Endothelial cell of umbilical vein (primary cell): ENCODE results near the gene SSNA1. TPM values are rescaled to one million over a fixed set of nuclear protein-coding genes. Genes with fewer than 3 reads are reported as not detected.

ENCODE experiments used
- BruUV-seq: library from RNA; stranded (reverse); fragments of 400-500 nt; replicated peaks from 2 replicates; lab custom pipeline; 2021; lab: Mats Ljungman, UMichigan
- CTCF ChIA-PET: fragments of 300-600, 350-600 bp; sonication (Branson Sonifier 250); formaldehyde crosslinking; loops from one replicate; lab custom pipeline; 2021; ENCODE audit warnings: antibody characterized with exemption, inconsistent platforms; lab: Charles Lee
- POLR2A ChIA-PET: fragments of 300-600, 350-600 bp; sonication (Branson Sonifier 250); formaldehyde crosslinking; loops from one replicate; lab custom pipeline; 2021; ENCODE audit warnings: antibody characterized with exemption, inconsistent platforms; lab: Charles Lee
- DNase-seq: peaks from one replicate; pipeline ENCODE4 v3.0.0-alpha.2; 2011; ENCODE audit warnings: low read depth, low spot score
- FAIRE-seq: peaks from 2 replicates; lab custom pipeline; 2011; peaks lifted over from hg19 to GRCh38; lab: Jason Lieb, UNC
- H2AFZ ChIP-seq: 2 replicates; pipeline ENCODE4 v1.6.0; 2012; ENCODE audit warnings: low read depth, low read length, control low read depth, inconsistent platforms
- H3K27ac ChIP-seq: 2 replicates; pipeline ENCODE4 v1.5.1; 2011; ENCODE audit warnings: low read depth, mild to moderate bottlenecking, control low read depth, low read length, moderate library complexity; ENCODE audit not compliant: insufficient read depth
- H3K27me3 ChIP-seq, 2 experiments: 2 replicates each; pipeline versions ENCODE4 v1.6.0 to v1.6.1; 2011; ENCODE audit warnings: low read length in 2 of 2, mixed read lengths in 1 of 2; ENCODE audit not compliant: control insufficient read depth in 2 of 2, insufficient read depth in 2 of 2
- H3K36me3 ChIP-seq, 2 experiments: 2 replicates in 1 of 2; 3 replicates in 1 of 2; pipeline ENCODE4 v1.5.1; 2011; ENCODE audit warnings: low read length in 2 of 2, mild to moderate bottlenecking in 1 of 2, moderate library complexity in 1 of 2; ENCODE audit not compliant: control insufficient read depth in 2 of 2, insufficient read depth in 2 of 2; ENCODE audit errors: extremely low read depth in 1 of 2
- H3K4me1 ChIP-seq: 3 replicates; pipeline ENCODE4 v1.5.1; 2011; ENCODE audit warnings: mild to moderate bottlenecking, low read length; ENCODE audit not compliant: control insufficient read depth, insufficient read depth; ENCODE audit errors: extremely low read depth
- H3K4me2 ChIP-seq: 2 replicates; pipeline ENCODE4 v1.6.1; 2011; ENCODE audit warnings: low read length, control low read depth, mixed read lengths; ENCODE audit not compliant: insufficient read depth
- H3K4me3 ChIP-seq, 3 experiments: fragments of 200-600 bp in 1 of 3; sonication (generic), shearing (Covaris generic) in 1 of 3; replicated peaks in 1 of 3; 2 replicates each; pipeline ENCODE4 v1.5.1; 2011 to 2016; ENCODE audit warnings: control low read depth in 3 of 3, low read length in 3 of 3, mild to moderate bottlenecking in 2 of 3, inconsistent platforms in 1 of 3, low read depth in 1 of 3, moderate library complexity in 1 of 3; ENCODE audit not compliant: insufficient read depth in 1 of 3
- H3K79me2 ChIP-seq: 2 replicates; pipeline ENCODE4 v1.6.0; 2012; ENCODE audit warnings: low read length, inconsistent platforms; ENCODE audit not compliant: control insufficient read depth, insufficient read depth
- H3K9ac ChIP-seq: replicated peaks from 2 replicates; pipeline ENCODE3; 2011; ENCODE audit warnings: low read length, control low read depth; ENCODE audit not compliant: insufficient read depth; ENCODE audit errors: extremely low read depth
- H3K9me1 ChIP-seq: replicated peaks from 3 replicates; pipeline ENCODE4 v1.6.0; 2011; ENCODE audit warnings: mild to moderate bottlenecking, low read length; ENCODE audit not compliant: control insufficient read depth, insufficient read depth; ENCODE audit errors: extremely low read depth
- H3K9me3 ChIP-seq: replicated peaks from 2 replicates; pipeline ENCODE4 v1.5.1; 2012; ENCODE audit warnings: low read length, inconsistent platforms; ENCODE audit not compliant: control insufficient read depth, insufficient read depth
- H4K20me1 ChIP-seq: replicated peaks from 2 replicates; pipeline ENCODE3; 2011; ENCODE audit warnings: mild to moderate bottlenecking, low read length; ENCODE audit not compliant: control insufficient read depth, insufficient read depth; ENCODE audit errors: extremely low read depth
- EZH2 ChIP-seq: IDR thresholded peaks from 2 replicates; pipeline ENCODE4 v1.6.1; 2012; ENCODE audit warnings: borderline replicate concordance, low read depth, mild to moderate bottlenecking, moderate library complexity, low read length, inconsistent platforms; ENCODE audit not compliant: severe bottlenecking
- FOS ChIP-seq: IDR thresholded peaks from 2 replicates; pipeline ENCODE4 v1.6.1; 2011; ENCODE audit warnings: mild to moderate bottlenecking, low read length, moderate library complexity, borderline replicate concordance; ENCODE audit not compliant: insufficient read depth
- GATA2 ChIP-seq: IDR thresholded peaks from 2 replicates; pipeline ENCODE4 v1.7.0; 2011; ENCODE audit warnings: low read depth, mild to moderate bottlenecking, moderate library complexity, mixed read lengths, low read length; ENCODE audit not compliant: insufficient read length, insufficient read depth
- JUN ChIP-seq: IDR thresholded peaks from 2 replicates; pipeline ENCODE4 v1.6.1; 2011; ENCODE audit warnings: borderline replicate concordance, low read depth; ENCODE audit not compliant: insufficient read length, insufficient read depth
- MAX ChIP-seq: IDR thresholded peaks from 2 replicates; pipeline ENCODE4 v1.6.1; 2011; ENCODE audit not compliant: insufficient read depth, insufficient read length
- MYC ChIP-seq: IDR thresholded peaks from one replicate; pipeline ENCODE4 v1.6.1; 2011; ENCODE audit warnings: mild to moderate bottlenecking, low read depth, low read length
- POLR2A ChIP-seq: IDR thresholded peaks from 2 replicates; pipeline ENCODE4 v1.6.1; 2012; ENCODE audit warnings: low read depth, mild to moderate bottlenecking, control low read depth, low read length
- POLR2AphosphoS5 ChIP-seq: IDR thresholded peaks from 2 replicates; pipeline ENCODE4 v1.6.1; 2012; ENCODE audit warnings: low read depth, mild to moderate bottlenecking, control low read depth, low read length, moderate library complexity; ENCODE audit not compliant: insufficient read depth
- dilution Hi-C: fragments of 300-500 bp; cut with MboI; formaldehyde crosslinking; loops from one replicate; pipeline ENCODE4 v1.15.0; 2019; ENCODE audit warnings: low sequenced_read_pairs; ENCODE audit not compliant: extremely low pct_ligation_motif_present
- intact Hi-C: fragments of 100-400 bp; cut with micrococcal nuclease; formaldehyde crosslinking; loops from one replicate; pipeline ENCODE4 v1.10.0; 2022
- polyA plus RNA-seq, 4 experiments: library from polyadenylated mRNA; depleted of rRNA in 3 of 4; stranded (reverse) in 3 of 4; unstranded in 1 of 4; fragments of >200 nt; gene quantifications; 2 replicates each; pipeline versions ENCODE4 v1.2.1 to v1.2.3, GENCODE V29; 2011 to 2012; ENCODE audit warnings: missing spikeins in 1 of 4
- total RNA-seq: library from RNA; stranded (reverse); gene quantifications from 2 replicates; pipeline ENCODE4 v1.2.3, GENCODE V29; 2021
- TF ChIP-seq, protein P1 (sequence below), 2 donors: IDR thresholded peaks; 1 replicate in 1 of 2; 2 replicates in 1 of 2; pipeline ENCODE4 v1.5.1; 2011; ENCODE audit warnings: low read length in 2 of 2, mild to moderate bottlenecking in 2 of 2, moderate library complexity in 2 of 2, control low read depth in 1 of 2, inconsistent platforms in 1 of 2, low read depth in 1 of 2; ENCODE audit not compliant: insufficient read depth in 1 of 2; ENCODE audit errors: extremely low read depth in 1 of 2

Gene SSNA1
- total and polyA plus RNA-seq, 2 donors (not counting 3 experiments of a cell fraction or from before 2014, with no cell fraction given) = 89.0 to 146 TPM

- CTCF ChIA-PET = no interaction called here
- Histone ChIP-seq H3K27me3 (no peaks in the 10 kb centered on the region), H3K9me3 (no peaks in the 10 kb centered on the region), H3K4me1 (peaks cover 17% of the 10 kb centered on the region), H3K9me1 (no peaks in the 10 kb centered on the region), H3K36me3 (peaks cover 0 to 50% of the 10 kb centered on the region in 2 experiments), H3K4me2 (no peak overlapping the region), H4K20me1 (no peaks in the 10 kb centered on the region), H3K79me2 (peaks cover 29% of the 10 kb centered on the region), H3K4me3 (no peak overlapping the region), H3K27ac (no peak overlapping the region), H2AFZ (no peak overlapping the region), H3K9ac (no peak overlapping the region)
- BruUV-seq = no TSS peak
- no peak for TF ChIP-seq GATA2
- dilution Hi-C loops = no loop called here
- intact Hi-C loops = no loop called here
- FAIRE-seq (no peak), DNase-seq (no peak)
- POLR2A ChIA-PET = no interaction called here
Measured at GRCh38 chr9:137184881-137185660, 3.4 kb upstream of the SSNA1 start.

DNA sequence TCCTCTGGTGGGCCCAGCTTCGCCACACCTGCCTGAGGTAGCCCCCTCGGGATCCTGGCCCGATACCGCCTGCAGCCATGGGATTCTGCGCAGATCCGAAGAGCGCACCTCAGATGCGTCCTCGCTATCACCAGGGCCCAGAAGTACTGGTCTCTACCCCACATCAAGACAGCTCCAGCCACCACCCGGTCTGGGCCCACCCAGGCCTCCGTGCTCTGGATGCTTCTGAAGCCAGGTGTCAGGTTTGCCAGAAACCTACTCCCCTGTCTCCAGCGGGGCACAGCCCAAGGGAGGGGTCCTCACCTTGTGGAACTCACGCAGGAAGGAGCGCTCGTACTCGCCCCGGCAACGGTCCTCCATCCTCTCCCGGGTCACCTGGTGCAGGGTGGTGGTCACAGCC lies 2.6 kb upstream of the SSNA1 start:
- no peaks in the 10 kb centered on the region for H3K27me3 ChIP-seq
- DNase-seq (no peak), FAIRE-seq (no peak)
- H3K4me3 ChIP-seq = no peak overlapping the region
- no TSS peak for BruUV-seq
- intact Hi-C loops = no loop called here
- no peak overlapping the region for H3K9ac ChIP-seq
- peaks cover 0 to 43% of the 10 kb centered on the region in 2 experiments for H3K36me3 ChIP-seq
- H4K20me1 ChIP-seq = no peaks in the 10 kb centered on the region
- peaks cover 17% of the 10 kb centered on the region for H3K4me1 ChIP-seq
- ChIA-PET CTCF (no interaction called here), POLR2A (no interaction called here)
- TF ChIP-seq GATA2 (no peak), FOS (no peak), MAX (no peak), POLR2AphosphoS5 (no peak), MYC (no peak), EZH2 (no peak), POLR2A (no peak), JUN (no peak)
- TF ChIP-seq, protein P1, sequence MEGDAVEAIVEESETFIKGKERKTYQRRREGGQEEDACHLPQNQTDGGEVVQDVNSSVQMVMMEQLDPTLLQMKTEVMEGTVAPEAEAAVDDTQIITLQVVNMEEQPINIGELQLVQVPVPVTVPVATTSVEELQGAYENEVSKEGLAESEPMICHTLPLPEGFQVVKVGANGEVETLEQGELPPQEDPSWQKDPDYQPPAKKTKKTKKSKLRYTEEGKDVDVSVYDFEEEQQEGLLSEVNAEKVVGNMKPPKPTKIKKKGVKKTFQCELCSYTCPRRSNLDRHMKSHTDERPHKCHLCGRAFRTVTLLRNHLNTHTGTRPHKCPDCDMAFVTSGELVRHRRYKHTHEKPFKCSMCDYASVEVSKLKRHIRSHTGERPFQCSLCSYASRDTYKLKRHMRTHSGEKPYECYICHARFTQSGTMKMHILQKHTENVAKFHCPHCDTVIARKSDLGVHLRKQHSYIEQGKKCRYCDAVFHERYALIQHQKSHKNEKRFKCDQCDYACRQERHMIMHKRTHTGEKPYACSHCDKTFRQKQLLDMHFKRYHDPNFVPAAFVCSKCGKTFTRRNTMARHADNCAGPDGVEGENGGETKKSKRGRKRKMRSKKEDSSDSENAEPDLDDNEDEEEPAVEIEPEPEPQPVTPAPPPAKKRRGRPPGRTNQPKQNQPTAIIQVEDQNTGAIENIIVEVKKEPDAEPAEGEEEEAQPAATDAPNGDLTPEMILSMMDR (IDR thresholded peaks at IDR 0.05; ENCODE audit: extremely low read depth in 1 of 2, insufficient read depth in 1 of 2, low read depth in 1 of 2, low read length in 2 of 2) = no peak
- no peak overlapping the region for H2AFZ ChIP-seq
- H3K4me2 ChIP-seq = no peak overlapping the region
- no peak overlapping the region for H3K27ac ChIP-seq
- dilution Hi-C loops = no loop called here
- H3K79me2 ChIP-seq = peaks cover 33% of the 10 kb centered on the region
- no peaks in the 10 kb centered on the region for H3K9me1 ChIP-seq
- H3K9me3 ChIP-seq = no peaks in the 10 kb centered on the region
